Liver (tissue), 9 donors: Measurements from ENCODE around the gene ACKR2. TPM values are rescaled to one million over a fixed set of nuclear protein-coding genes. Genes with fewer than 3 reads are reported as not detected.

Experiments used
- DNase-seq: peaks from one replicate; pipeline ENCODE4 v3.0.0-alpha.2; 2017; ENCODE audit warnings: low spot score
- H3K27ac ChIP-seq, 2 donors: one replicate each; pipeline ENCODE4 v1.7.0; 2013; ENCODE audit warnings: inconsistent platforms in 2 of 2, low read length in 2 of 2, control low read depth in 1 of 2, low read depth in 1 of 2, mild to moderate bottlenecking in 1 of 2
- H3K27me3 ChIP-seq, 4 donors: one replicate each; pipeline versions ENCODE4 v1.6.1 to v1.7.0; 2013; ENCODE audit warnings: low read length in 3 of 4, inconsistent platforms in 1 of 4, mild to moderate bottlenecking in 1 of 4, moderate library complexity in 1 of 4; ENCODE audit not compliant: control insufficient read depth in 4 of 4, insufficient read depth in 4 of 4
- H3K36me3 ChIP-seq, 4 donors: one replicate each; pipeline versions ENCODE4 v1.6.1 to v1.7.0; 2013; ENCODE audit warnings: low read length in 3 of 4, mild to moderate bottlenecking in 3 of 4, low read depth in 1 of 4, moderate library complexity in 1 of 4; ENCODE audit not compliant: control insufficient read depth in 4 of 4, insufficient read depth in 3 of 4
- H3K4me1 ChIP-seq, 4 donors: one replicate each; pipeline versions ENCODE4 v1.6.1 to v1.7.0; 2013; ENCODE audit warnings: low read length in 3 of 4, mild to moderate bottlenecking in 3 of 4, moderate library complexity in 1 of 4; ENCODE audit not compliant: control insufficient read depth in 4 of 4, insufficient read depth in 4 of 4
- H3K4me3 ChIP-seq, 3 donors: one replicate each; pipeline versions ENCODE4 v1.6.1 to v1.7.0; 2013; ENCODE audit warnings: low read length in 3 of 3, control low read depth in 1 of 3, low read depth in 1 of 3, mild to moderate bottlenecking in 1 of 3
- H3K9ac ChIP-seq, 2 donors: one replicate each; pipeline ENCODE4 v1.7.0; 2013; ENCODE audit warnings: low read length in 2 of 2, mild to moderate bottlenecking in 2 of 2, moderate library complexity in 2 of 2, control low read depth in 1 of 2, low read depth in 1 of 2
- H3K9me3 ChIP-seq, 4 donors: one replicate each; pipeline versions ENCODE4 v1.6.1 to v1.7.0; 2013; ENCODE audit warnings: low read length in 3 of 4; ENCODE audit not compliant: control insufficient read depth in 4 of 4
- EGR1 ChIP-seq, 2 donors: IDR thresholded peaks; 2 replicates each; pipeline ENCODE4 v1.6.1; 2016 to 2018; ENCODE audit warnings: antibody characterized with exemption in 2 of 2, low read depth in 2 of 2
- FOXA1 ChIP-seq: IDR thresholded peaks from 2 replicates; pipeline ENCODE4 v1.6.1; 2016; ENCODE audit warnings: antibody characterized with exemption
- FOXA2 ChIP-seq: IDR thresholded peaks from 2 replicates; pipeline ENCODE4 v1.6.1; 2016; ENCODE audit warnings: antibody characterized with exemption
- GABPA ChIP-seq, 2 donors: IDR thresholded peaks in 1 of 2; conservative IDR thresholded peaks in 1 of 2; 2 replicates each; pipeline ENCODE4 v1.6.1; 2016; ENCODE audit warnings: antibody characterized with exemption in 2 of 2, mild to moderate bottlenecking in 1 of 2, moderate library complexity in 1 of 2
- HNF4A ChIP-seq, 2 donors: conservative IDR thresholded peaks; 2 replicates each; pipeline ENCODE4 v1.6.1; 2016; ENCODE audit warnings: antibody characterized with exemption in 2 of 2, mild to moderate bottlenecking in 2 of 2
- JUND ChIP-seq, 2 donors: IDR thresholded peaks; 2 replicates each; pipeline ENCODE4 v1.6.1; 2016; ENCODE audit warnings: antibody characterized with exemption in 2 of 2
- RXRA ChIP-seq, 2 donors: IDR thresholded peaks; 2 replicates each; pipeline ENCODE4 v1.6.1; 2017 to 2018; ENCODE audit warnings: antibody characterized with exemption in 2 of 2, mild to moderate bottlenecking in 1 of 2
- SP1 ChIP-seq: IDR thresholded peaks from 2 replicates; pipeline ENCODE4 v1.6.1; 2018; ENCODE audit warnings: antibody characterized with exemption, mild to moderate bottlenecking
- YY1 ChIP-seq: IDR thresholded peaks from 2 replicates; pipeline ENCODE4 v1.6.1; 2016; ENCODE audit warnings: antibody characterized with exemption, mild to moderate bottlenecking
- WGBS: extraction: QIAGEN DNeasy Blood & Tissue Kit; methylation state at CpG from one replicate; pipeline ENCODE4 v1.1.7; 2013; 5-methylcytosine and 5-hydroxymethylcytosine counted together
- polyA plus RNA-seq, 2 donors: library from polyadenylated mRNA; stranded (reverse) in 1 of 2; unstranded in 1 of 2; fragments of 200-250 nt in 1 of 2; fragments of >200 nt in 1 of 2; fragmentation: Nextera tagmentation in 1 of 2; extraction: Ambion mirVana in 1 of 2; gene quantifications; one replicate each; pipeline versions ENCODE4 v1.2.1 to v1.2.3, GENCODE V29; 2013 to 2015
- total RNA-seq, 2 donors: library from RNA; depleted of rRNA; stranded (reverse); fragments of >200 nt; gene quantifications; one replicate each; pipeline ENCODE4 v1.2.3, GENCODE V29; 2014
- TF ChIP-seq, protein P1 (sequence below): fragments of 150-350 bp; IDR thresholded peaks from 2 replicates; pipeline ENCODE4 v1.5.1; 2017; ENCODE audit warnings: improper control_type of control experiment, low read depth, low read length; ENCODE audit not compliant: missing input control
- TF ChIP-seq, protein P2 (sequence below): IDR thresholded peaks from 2 replicates; pipeline ENCODE4 v1.6.1; 2016; ENCODE audit warnings: antibody characterized with exemption
- TF ChIP-seq, protein P3 (sequence below): IDR thresholded peaks from 2 replicates; pipeline ENCODE4 v1.6.1; 2016; ENCODE audit warnings: antibody characterized with exemption, mild to moderate bottlenecking
- donor health status: healthy.
- donor health status: healthy.
- donor health status: healthy.
- donor health status: healthy.
- donor health status: healthy.

Gene ACKR2
- total and polyA plus RNA-seq, 4 donors: 7.3 to 19.3 (median 10.8) TPM

DNA sequence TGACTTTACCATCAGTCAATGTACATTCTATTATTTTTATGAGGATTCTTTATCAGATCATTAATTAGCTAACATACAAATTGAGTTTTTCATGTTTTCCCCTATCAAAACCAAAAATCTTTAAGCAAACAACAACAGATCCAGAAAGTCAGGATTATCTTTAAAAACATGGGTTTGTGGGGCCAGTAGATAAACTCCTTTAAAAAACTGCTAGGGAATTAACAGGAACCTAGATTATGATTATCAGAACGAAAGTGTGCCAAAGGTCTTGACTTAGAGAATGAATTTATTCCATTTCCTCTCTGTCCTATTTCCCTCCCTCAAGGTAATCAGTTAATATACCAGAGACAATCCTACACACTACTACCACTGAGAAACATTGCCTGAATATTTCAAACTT is 23.0 kb upstream of the ACKR2 start:
- H3K27ac ChIP-seq: no peak overlapping the region
- DNase-seq: no peak
- H3K4me3 ChIP-seq: no peak overlapping the region
- peaks cover 6 to 35% (median 24%) of the 10 kb centered on the region in 4 donors for H3K4me1 ChIP-seq
- peaks cover 1 to 14% (median 6%) of the 10 kb centered on the region in 4 donors for H3K36me3 ChIP-seq
- peak overlapping the region in 1 of 2 donors; percentile 14 for H3K9ac ChIP-seq
- 28% methylated on average over 1 of the region's 1 CpG for WGBS
- TF ChIP-seq RXRA (IDR thresholded peaks at IDR 0.05): peak in 1 of 2 donors; percentile 12
- TF ChIP-seq GABPA (IDR thresholded peaks at IDR 0.05 in 1 of 2, conservative IDR thresholded peaks at IDR 0.05 in 1 of 2): no peak
- TF ChIP-seq FOXA2: no peak
- TF ChIP-seq, protein P1, sequence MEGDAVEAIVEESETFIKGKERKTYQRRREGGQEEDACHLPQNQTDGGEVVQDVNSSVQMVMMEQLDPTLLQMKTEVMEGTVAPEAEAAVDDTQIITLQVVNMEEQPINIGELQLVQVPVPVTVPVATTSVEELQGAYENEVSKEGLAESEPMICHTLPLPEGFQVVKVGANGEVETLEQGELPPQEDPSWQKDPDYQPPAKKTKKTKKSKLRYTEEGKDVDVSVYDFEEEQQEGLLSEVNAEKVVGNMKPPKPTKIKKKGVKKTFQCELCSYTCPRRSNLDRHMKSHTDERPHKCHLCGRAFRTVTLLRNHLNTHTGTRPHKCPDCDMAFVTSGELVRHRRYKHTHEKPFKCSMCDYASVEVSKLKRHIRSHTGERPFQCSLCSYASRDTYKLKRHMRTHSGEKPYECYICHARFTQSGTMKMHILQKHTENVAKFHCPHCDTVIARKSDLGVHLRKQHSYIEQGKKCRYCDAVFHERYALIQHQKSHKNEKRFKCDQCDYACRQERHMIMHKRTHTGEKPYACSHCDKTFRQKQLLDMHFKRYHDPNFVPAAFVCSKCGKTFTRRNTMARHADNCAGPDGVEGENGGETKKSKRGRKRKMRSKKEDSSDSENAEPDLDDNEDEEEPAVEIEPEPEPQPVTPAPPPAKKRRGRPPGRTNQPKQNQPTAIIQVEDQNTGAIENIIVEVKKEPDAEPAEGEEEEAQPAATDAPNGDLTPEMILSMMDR: no peak
- TF ChIP-seq JUND (IDR thresholded peaks at IDR 0.05): no peak
- no peak for TF ChIP-seq SP1
- no peak for TF ChIP-seq YY1
- no peaks in the 10 kb centered on the region for H3K9me3 ChIP-seq
- H3K27me3 ChIP-seq: no peaks in the 10 kb centered on the region

DNA sequence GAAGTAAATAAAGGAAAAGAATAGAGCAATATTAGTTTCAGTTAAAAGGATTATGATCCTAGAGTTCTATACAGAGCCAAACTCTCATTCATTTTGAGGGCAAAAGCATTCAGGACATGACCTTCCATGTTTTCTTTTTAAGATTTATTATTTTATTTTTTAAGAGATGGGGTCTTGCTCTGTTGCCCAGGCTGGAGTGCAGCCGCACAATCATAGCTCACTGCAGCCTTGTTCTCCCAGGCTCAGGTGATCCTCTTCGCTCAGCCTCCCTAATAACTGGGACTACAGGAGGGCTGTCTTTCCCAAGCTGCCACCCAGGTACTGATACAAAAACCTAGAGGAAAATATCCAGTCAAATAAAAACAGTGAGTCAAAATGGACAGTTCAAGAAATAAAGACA is 22.6 kb upstream of the ACKR2 start:
- Histone ChIP-seq H3K4me1 (peaks cover 6 to 35% (median 21%) of the 10 kb centered on the region in 4 donors), H3K27me3 (no peaks in the 10 kb centered on the region), H3K27ac (no peak overlapping the region), H3K9me3 (no peaks in the 10 kb centered on the region), H3K36me3 (peaks cover 1 to 14% (median 6%) of the 10 kb centered on the region in 4 donors), H3K9ac (peak overlapping the region in 1 of 2 donors; percentile 14), H3K4me3 (no peak overlapping the region)
- WGBS: 97% methylated on average over 2 of the region's 2 CpGs
- no peak for DNase-seq
- peak in 1 of 2 donors; percentile 9 for TF ChIP-seq RXRA (IDR thresholded peaks at IDR 0.05)
- TF ChIP-seq, protein P1: no peak

DNA sequence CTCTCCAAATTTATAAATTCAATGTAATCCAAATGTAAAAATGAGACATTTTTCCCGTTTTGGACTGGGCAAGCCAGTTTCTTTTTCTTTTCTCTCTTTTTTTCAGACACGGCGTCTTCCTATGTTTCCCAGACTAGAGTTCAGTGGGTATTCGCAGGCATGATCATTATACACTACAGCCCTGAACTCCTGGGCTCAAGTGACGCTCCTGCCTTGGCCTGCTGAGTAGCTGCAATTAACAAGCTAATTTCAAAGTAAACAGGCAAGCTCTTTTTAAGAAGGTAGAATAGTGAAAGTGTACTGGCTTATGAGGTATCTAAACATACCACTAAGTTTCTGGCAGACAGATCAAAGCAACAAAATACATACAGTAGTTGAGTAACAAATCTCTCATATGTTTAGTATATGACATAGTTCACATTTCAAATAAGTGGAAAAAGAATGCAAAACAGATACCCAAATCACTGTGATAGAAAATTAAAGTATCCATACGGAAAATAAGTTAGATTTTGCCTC is 18.5 kb upstream of the ACKR2 start:
- Histone ChIP-seq H3K4me1 (peaks cover 5 to 9% (median 8%) of the 10 kb centered on the region in 4 donors), H3K27ac (no peak overlapping the region), H3K4me3 (no peak overlapping the region), H3K9me3 (no peaks in the 10 kb centered on the region), H3K27me3 (no peaks in the 10 kb centered on the region), H3K9ac (no peak overlapping the region), H3K36me3 (peaks cover 4 to 19% (median 8%) of the 10 kb centered on the region in 4 donors)
- TF ChIP-seq SP1 (no peak), FOXA1 (no peak), HNF4A (conservative IDR thresholded peaks at IDR 0.05) (no peak), EGR1 (IDR thresholded peaks at IDR 0.05; ENCODE audit: low read depth in 2 of 2) (no peak), JUND (IDR thresholded peaks at IDR 0.05) (no peak), FOXA2 (no peak)
- TF ChIP-seq, protein P2, sequence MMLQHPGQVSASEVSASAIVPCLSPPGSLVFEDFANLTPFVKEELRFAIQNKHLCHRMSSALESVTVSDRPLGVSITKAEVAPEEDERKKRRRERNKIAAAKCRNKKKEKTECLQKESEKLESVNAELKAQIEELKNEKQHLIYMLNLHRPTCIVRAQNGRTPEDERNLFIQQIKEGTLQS: no peak
- TF ChIP-seq, protein P3, sequence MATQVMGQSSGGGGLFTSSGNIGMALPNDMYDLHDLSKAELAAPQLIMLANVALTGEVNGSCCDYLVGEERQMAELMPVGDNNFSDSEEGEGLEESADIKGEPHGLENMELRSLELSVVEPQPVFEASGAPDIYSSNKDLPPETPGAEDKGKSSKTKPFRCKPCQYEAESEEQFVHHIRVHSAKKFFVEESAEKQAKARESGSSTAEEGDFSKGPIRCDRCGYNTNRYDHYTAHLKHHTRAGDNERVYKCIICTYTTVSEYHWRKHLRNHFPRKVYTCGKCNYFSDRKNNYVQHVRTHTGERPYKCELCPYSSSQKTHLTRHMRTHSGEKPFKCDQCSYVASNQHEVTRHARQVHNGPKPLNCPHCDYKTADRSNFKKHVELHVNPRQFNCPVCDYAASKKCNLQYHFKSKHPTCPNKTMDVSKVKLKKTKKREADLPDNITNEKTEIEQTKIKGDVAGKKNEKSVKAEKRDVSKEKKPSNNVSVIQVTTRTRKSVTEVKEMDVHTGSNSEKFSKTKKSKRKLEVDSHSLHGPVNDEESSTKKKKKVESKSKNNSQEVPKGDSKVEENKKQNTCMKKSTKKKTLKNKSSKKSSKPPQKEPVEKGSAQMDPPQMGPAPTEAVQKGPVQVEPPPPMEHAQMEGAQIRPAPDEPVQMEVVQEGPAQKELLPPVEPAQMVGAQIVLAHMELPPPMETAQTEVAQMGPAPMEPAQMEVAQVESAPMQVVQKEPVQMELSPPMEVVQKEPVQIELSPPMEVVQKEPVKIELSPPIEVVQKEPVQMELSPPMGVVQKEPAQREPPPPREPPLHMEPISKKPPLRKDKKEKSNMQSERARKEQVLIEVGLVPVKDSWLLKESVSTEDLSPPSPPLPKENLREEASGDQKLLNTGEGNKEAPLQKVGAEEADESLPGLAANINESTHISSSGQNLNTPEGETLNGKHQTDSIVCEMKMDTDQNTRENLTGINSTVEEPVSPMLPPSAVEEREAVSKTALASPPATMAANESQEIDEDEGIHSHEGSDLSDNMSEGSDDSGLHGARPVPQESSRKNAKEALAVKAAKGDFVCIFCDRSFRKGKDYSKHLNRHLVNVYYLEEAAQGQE: no peak
- no peak for DNase-seq
- 76% methylated on average over 6 of the region's 6 CpGs for WGBS
